MCF 10A (cell line): ENCODE results near the gene KIF26A. TPM values are rescaled to one million over a fixed set of nuclear protein-coding genes. Genes with fewer than 3 reads are reported as not detected.

Source experiments
- BruUV-seq: library from RNA; stranded (reverse); fragments of 400-500 nt; replicated peaks from 2 replicates; lab custom pipeline; 2021; lab: Mats Ljungman, UMichigan
- CTCF ChIA-PET: fragments of 300-600 bp; sonication (Branson Sonifier 250); formaldehyde crosslinking; extraction: SDS; loops from one replicate; lab custom pipeline; 2021; ENCODE audit warnings: antibody characterized with exemption, inconsistent platforms; lab: Yijun Ruan, JAX
- POLR2A ChIA-PET: fragments of 300-600, 350-650 bp; sonication (Branson Sonifier 250); formaldehyde crosslinking; extraction: SDS; loops from one replicate; lab custom pipeline; 2020; ENCODE audit warnings: antibody characterized with exemption, inconsistent platforms; lab: Yijun Ruan, JAX
- DNase-seq: peaks from one replicate; pipeline ENCODE4 v3.0.0-alpha.2; 2018; ENCODE audit not compliant: unreplicated experiment
- H3K27ac Mint-ChIP-seq: one replicate; pipeline ENCODE4 v1.8.0; 2022; ENCODE audit warnings: mild to moderate bottlenecking, low read depth, mixed read lengths; ENCODE audit not compliant: unreplicated experiment
- H3K27me3 Mint-ChIP-seq: one replicate; pipeline ENCODE4 v1.8.0; 2022; ENCODE audit warnings: mixed read lengths; ENCODE audit not compliant: insufficient read depth, unreplicated experiment
- H3K36me3 Mint-ChIP-seq: one replicate; pipeline ENCODE4 v1.8.0; 2022; ENCODE audit warnings: mild to moderate bottlenecking, moderate library complexity, mixed read lengths; ENCODE audit not compliant: insufficient read depth, unreplicated experiment
- H3K4me1 Mint-ChIP-seq: one replicate; pipeline ENCODE4 v1.8.0; 2022; ENCODE audit warnings: mixed read lengths; ENCODE audit not compliant: insufficient read depth, unreplicated experiment
- H3K4me3 Mint-ChIP-seq: one replicate; pipeline ENCODE4 v1.8.0; 2022; ENCODE audit warnings: mild to moderate bottlenecking, moderate library complexity, mixed read lengths; ENCODE audit not compliant: unreplicated experiment
- H3K9me3 Mint-ChIP-seq: one replicate; pipeline ENCODE4 v1.8.0; 2022; ENCODE audit warnings: mixed read lengths; ENCODE audit not compliant: unreplicated experiment
- CTCF ChIP-seq: fragments of 200-600 bp; IDR thresholded peaks from one replicate; pipeline ENCODE4 v1.8.0; 2022; ENCODE audit warnings: antibody characterized with exemption, mild to moderate bottlenecking; ENCODE audit not compliant: unreplicated experiment
- intact Hi-C: fragments of 100-400 bp; cut with micrococcal nuclease; formaldehyde crosslinking; loops from 2 replicates; pipeline ENCODE4 v1.14.1; 2022
- total RNA-seq: library from RNA; stranded (reverse); gene quantifications from 2 replicates; pipeline ENCODE4 v1.2.3, GENCODE V29; 2022

KIF26A gene
- total RNA-seq, 1 experiment from 2014 or later: 0.26 TPM

- Mint-ChIP-seq H3K9me3 (no peaks in the 10 kb centered on the region), H3K27me3 (peaks cover 6% of the 10 kb centered on the region), H3K27ac (no peak overlapping the region), H3K36me3 (no peaks in the 10 kb centered on the region), H3K4me1 (no peaks in the 10 kb centered on the region), H3K4me3 (peak overlapping the region; percentile 71)
- ChIA-PET POLR2A (no interaction called here), CTCF (interaction anchor here (0.6 to 2.3 kb wide), 5 partner anchors 9 to 44 kb away, joined by 3 to 7 read pairs (median 5); no protein-coding TSS in a partner anchor)
- BruUV-seq: no TSS peak
- TF ChIP-seq CTCF: no peak
- no peak for DNase-seq
- intact Hi-C loops: no loop called here
Measured at GRCh38 chr14:104115691-104116287, 22.6 kb upstream of the KIF26A start.

- H3K27ac Mint-ChIP-seq: no peak overlapping the region
- intact Hi-C loops: no loop called here
- ChIA-PET POLR2A (interaction anchor here (0.7 kb wide), 1 partner anchor 564 kb away, joined by 3 read pairs; no protein-coding TSS in a partner anchor), CTCF (interaction anchor here (1.4 to 2.3 kb wide), 2 partner anchors 14 to 39 kb away, joined by 5 to 6 read pairs; no protein-coding TSS in a partner anchor)
- H3K36me3 Mint-ChIP-seq: no peaks in the 10 kb centered on the region
- H3K4me3 Mint-ChIP-seq: peak overlapping the region; percentile 71
- no peaks in the 10 kb centered on the region for H3K4me1 Mint-ChIP-seq
- H3K27me3 Mint-ChIP-seq: peaks cover 11% of the 10 kb centered on the region
- DNase-seq: no peak
- TSS peak; percentile 55 for BruUV-seq
- no peak for TF ChIP-seq CTCF
- no peaks in the 10 kb centered on the region for H3K9me3 Mint-ChIP-seq
Measured at GRCh38 chr14:104116288-104116755, 22.1 kb upstream of the KIF26A start.

GRCh38 chr14:104116756-104117340 lies 21.5 kb upstream of the KIF26A start:
- H3K4me1 Mint-ChIP-seq: no peaks in the 10 kb centered on the region
- ChIA-PET CTCF (interaction anchor here (0.6 to 1.4 kb wide), 2 partner anchors 39 to 194 kb away, joined by 3 to 6 read pairs; no protein-coding TSS in a partner anchor), POLR2A (interaction anchor here (0.7 kb wide), 1 partner anchor 563 kb away, joined by 3 read pairs; no protein-coding TSS in a partner anchor)
- DNase-seq: no peak
- H3K4me3 Mint-ChIP-seq: peak overlapping the region; percentile 71
- no peaks in the 10 kb centered on the region for H3K9me3 Mint-ChIP-seq
- no peak for TF ChIP-seq CTCF
- no peak overlapping the region for H3K27ac Mint-ChIP-seq
- H3K36me3 Mint-ChIP-seq: no peaks in the 10 kb centered on the region
- H3K27me3 Mint-ChIP-seq: peaks cover 17% of the 10 kb centered on the region
- no TSS peak for BruUV-seq
- intact Hi-C loops: no loop called here

GRCh38 chr14:104117341-104118005 lies 20.9 kb upstream of the KIF26A start:
- H3K4me3 Mint-ChIP-seq: peak overlapping the region; percentile 61
- H3K9me3 Mint-ChIP-seq: no peaks in the 10 kb centered on the region
- intact Hi-C loops: no loop called here
- H3K27ac Mint-ChIP-seq: no peak overlapping the region
- DNase-seq: no peak
- BruUV-seq: no TSS peak
- POLR2A ChIA-PET: interaction anchor here (0.7 kb wide), 1 partner anchor 563 kb away, joined by 3 read pairs; no protein-coding TSS in a partner anchor
- CTCF ChIA-PET: interaction anchor here (0.6 kb wide), 1 partner anchor 195 kb away, joined by 3 read pairs; no protein-coding TSS in a partner anchor
- TF ChIP-seq CTCF: no peak
- H3K4me1 Mint-ChIP-seq: no peaks in the 10 kb centered on the region
- H3K27me3 Mint-ChIP-seq: peaks cover 23% of the 10 kb centered on the region
- H3K36me3 Mint-ChIP-seq: no peaks in the 10 kb centered on the region
